ENCODE measurements around the gene ANKS6.

ANKS6 gene

DNA sequence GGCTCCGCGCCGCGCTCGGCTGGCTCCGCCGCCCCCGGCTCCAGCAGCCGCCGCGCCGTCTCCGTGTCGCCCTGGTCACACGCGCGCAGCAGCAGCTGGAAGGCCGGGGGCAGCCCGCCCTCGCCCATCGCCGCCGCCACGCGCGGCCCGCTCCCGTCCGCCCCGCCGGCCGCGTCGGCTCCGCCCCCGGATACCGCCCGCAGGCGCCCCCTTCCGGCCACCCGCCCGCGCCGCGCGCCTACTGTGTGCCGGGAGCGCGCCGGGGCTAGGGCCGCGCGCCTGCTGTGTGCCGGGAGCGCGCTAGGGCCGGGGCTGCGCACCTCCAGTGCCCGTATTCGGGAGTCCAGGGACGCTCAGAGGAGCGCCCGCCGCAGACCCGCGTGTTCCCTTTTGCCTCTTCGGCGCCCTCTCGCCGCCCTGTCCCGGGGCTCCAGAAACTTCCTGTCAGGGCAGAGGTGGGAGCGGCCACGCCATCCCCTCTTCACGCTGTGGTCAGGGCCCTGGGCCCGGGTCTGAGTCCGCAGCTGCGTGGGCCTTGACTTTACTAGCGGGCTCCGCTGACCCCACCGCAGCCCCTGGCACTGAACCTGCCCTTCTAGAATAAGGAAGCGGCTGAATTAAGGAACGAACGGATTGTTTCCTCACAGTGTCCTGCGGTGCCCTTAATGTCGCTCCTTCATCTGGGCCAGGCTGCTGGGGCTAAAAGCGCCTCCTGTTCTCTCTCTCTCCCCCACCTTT, at the start of gene ANKS6:
Gene ANKS6 (minus strand): TSS at position 192 of the 738 bp plus-strand sequence. CDS start 64 bp downstream, at position 128.
- peak; percentile 79 for DNase-seq

- no peak for DNase-seq
Observed at GRCh38 chr9:98846081-98846480, 49.7 kb upstream of the ANKS6 start.

DNA sequence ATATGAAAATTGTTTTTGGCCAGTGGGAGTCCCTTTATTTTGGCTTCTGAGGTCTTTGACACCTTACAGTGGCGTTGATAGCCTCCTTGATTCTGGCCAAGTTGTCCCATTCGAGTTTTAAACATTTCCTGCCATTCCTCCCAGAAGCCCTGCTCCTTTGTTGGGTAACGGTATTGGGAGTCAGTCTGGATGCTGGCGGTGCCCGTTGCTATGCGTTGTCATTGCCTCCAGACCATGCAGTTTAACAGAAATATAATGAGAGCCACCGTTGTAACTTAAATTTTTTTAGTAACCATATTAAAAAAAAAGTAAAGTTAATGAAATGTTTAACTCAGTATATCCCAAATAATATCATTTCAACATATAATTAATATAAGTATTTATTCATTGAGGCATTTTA, 46.2 kb upstream of the ANKS6 start:
- DNase-seq = no peak

GRCh38 chr9:98839724-98840123, 43.4 kb upstream of the ANKS6 start:
- DNase-seq = no peak

DNA sequence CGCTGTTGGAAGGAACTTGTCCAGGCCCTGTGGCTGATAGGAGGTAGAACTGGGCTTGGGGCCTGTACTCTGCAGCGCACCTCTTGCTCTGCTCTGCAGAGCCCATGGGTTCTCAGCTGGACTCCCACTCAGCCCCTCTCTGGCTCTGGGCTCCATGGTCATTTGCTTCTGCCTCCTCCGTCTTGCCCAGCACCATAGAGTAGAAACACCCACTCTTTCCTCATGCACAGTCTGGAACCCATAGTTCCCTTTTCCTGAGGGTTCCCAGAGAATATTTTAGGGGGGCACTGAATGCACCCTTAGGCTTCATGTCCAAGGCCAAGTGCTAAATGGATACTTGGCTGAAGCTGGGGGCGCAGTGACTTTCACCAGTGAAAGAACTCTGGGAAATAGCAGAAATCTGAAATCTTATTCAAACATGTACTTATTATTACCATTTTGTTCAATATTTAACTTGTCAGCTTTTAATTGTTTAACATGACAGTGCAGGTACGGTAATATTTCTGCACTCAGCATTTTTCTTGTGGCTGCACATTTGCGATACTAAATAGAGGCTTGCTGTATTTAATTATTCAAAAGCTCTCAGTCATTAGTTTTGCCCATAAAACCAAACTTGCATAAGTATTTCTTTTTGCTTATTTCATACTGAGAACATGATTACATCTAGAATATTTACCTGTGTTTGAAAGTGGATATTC, 42.7 kb upstream of the ANKS6 start:
- no peak for DNase-seq

GRCh38 chr9:98838155-98838867, 42.0 kb upstream of the ANKS6 start:
- DNase-seq = no peak

- DNase-seq = no peak
Observed at GRCh38 chr9:98837516-98837915, 41.2 kb upstream of the ANKS6 start.

- DNase-seq = no peak
Observed at GRCh38 chr9:98836206-98836605, 39.9 kb upstream of the ANKS6 start.

DNA sequence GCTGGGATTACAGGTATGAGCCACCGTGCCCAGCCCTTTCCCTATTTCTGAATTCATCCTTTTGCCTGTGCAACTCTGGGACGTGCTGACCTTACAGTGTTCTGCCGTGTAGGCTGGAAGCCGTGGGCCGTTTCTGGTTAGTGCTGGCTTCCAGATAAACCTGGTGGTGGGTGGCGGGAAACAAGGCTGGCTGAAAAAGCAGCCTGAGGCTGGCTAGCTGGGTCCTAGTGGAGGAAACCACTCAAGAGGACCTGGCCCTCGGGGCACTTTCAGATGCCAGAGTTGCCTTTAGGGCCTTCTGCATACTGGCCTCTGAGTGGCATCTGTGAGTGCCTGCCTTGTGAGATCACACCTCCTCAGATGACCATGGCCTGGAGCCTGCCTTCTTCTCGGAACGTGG, 38.0 kb upstream of the ANKS6 start:
- DNase-seq = no peak

DNA sequence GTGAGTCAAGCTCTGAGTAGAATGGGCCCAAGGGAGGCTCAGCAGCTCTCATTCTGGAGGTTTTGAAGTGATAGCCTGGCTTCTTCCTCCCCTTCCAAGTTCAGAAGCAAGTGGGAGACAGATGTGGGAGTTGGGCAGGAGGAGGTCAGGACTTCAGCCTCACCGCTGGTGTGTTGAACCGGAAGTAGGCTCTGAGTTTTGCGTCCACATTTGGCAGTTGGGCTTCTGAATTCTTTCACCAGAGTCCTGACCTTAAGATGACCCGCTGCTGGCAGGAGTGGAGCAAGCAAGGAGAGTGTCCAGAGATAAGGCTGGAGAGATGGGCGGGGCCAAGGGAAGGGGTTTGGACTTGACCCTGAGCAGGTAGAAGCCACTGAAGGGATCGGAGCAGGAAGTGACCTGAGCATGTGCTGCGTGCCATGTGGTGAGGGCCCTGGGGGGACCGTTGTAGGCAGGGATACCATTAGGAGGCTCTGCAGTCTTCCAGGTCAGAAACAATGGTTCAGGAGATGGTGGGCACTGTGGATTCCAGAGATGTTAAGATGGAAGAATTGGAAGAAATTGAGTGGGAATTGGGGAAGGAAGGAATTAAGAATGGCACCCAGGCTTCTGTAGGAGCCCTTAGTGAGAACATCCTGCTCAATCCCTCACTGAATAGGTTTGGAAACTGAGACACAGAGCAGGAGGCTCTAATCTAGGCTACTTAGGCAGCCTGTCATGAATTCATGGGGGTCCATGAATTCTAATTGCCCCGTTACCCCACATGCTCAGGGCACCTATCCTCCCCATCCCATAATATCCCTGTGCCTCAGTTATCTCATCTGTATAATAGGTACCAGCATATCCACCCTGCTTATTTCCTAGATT, 37.0 kb upstream of the ANKS6 start:
- no peak for DNase-seq

GRCh38 chr9:98832768-98833089, 36.4 kb upstream of the ANKS6 start:
- no peak for DNase-seq

- DNase-seq = no peak
Observed at GRCh38 chr9:98831696-98832095, 35.3 kb upstream of the ANKS6 start.

GRCh38 chr9:98830554-98830953, 34.2 kb upstream of the ANKS6 start:
- no peak for DNase-seq

DNA sequence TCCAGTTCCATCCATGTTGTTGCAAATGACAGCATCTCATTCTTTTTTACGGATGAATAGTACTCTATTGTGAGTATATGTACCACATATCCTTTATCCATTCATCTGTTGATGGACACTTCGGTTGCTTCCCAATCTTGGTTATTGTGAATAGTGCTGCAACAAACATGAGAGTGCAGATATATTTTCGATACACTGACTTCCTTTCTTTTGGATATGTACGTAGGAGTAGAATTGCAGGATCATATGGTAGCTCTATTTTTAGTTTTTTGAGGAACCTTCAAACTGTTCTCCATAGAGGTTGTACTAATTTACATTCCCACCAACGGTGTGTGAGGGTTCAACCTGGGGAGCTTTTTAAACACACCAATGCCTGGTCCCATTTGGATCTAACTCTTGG, 33.4 kb upstream of the ANKS6 start:
- DNase-seq = no peak

- no peak for DNase-seq
Observed at GRCh38 chr9:98826716-98827115, 30.4 kb upstream of the ANKS6 start.

- no peak for DNase-seq
Observed at GRCh38 chr9:98825414-98825813, 29.1 kb upstream of the ANKS6 start.

DNA sequence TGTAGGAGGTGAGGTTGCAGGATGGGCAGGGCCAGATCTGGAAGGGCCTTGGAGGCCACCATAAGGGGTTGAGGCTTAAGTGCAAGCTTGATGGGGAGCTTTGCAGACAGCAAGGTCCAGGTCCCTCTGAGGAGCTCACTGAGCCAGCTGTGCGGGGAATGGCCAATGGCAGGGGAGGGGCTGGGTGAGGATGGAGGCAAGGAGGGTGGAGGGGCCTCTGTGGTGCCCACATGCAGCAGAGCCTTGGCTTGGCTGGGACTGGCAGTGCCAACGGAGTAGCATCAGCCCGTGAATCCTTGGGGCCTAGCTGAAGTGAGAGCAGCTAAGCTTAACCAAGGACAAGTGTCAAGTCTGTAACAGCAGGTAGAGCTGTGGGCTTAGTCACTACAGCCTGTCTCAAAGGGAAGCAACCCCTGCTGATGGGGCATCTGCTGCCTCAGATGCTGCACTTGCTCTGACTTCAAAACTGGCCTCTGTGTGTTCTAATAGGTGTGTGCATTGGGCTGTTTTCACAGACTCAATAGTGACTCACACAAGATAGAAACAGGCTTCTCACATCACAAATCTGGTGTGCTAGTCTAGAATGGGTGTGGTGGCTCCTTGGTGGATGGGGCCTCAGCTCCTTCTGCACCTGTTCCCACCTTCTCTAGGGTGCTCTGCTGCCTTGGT, 27.4 kb upstream of the ANKS6 start:
- no peak for DNase-seq

GRCh38 chr9:98822661-98823060, 26.3 kb upstream of the ANKS6 start:
- no peak for DNase-seq

DNA sequence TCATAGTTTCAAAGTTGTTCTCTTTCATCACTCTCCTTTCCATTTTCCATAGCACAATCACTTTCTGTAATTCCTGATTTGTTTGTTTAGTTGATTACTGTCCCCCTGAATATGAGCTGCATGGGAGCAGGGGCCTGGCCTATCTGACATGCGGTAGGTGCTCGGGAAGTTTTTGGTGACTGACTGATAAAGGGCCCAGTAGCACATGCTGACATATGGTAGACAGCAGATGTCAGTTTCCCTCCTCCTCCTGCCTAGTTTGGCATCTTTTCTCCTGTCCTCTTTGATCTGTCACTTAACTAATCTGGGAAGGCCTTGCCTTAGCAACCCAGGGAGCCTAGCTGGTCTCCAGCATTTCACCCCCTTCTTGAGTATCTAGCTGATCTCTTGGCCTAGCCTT, 25.5 kb upstream of the ANKS6 start:
- DNase-seq = no peak

DNA sequence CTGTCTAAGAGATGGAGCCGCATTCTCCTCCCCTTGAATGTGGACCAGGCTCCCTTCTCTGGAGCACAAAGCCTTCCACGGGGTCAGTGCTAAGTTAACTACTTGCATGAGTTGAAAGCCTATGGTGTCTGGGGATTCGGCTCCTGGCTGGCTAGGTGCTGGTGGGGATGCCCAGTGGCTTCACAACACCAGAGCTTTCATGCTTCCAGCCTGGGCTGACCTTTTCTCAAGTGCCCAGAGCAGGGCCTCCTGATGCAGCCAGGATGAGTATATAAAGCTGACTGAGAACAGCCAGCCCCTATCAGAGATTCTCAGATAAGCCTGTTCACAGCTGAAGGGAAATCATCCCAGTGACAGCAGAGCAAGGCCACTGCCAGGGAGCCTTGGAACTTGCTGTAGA, 22.9 kb upstream of the ANKS6 start:
- no peak for DNase-seq

DNA sequence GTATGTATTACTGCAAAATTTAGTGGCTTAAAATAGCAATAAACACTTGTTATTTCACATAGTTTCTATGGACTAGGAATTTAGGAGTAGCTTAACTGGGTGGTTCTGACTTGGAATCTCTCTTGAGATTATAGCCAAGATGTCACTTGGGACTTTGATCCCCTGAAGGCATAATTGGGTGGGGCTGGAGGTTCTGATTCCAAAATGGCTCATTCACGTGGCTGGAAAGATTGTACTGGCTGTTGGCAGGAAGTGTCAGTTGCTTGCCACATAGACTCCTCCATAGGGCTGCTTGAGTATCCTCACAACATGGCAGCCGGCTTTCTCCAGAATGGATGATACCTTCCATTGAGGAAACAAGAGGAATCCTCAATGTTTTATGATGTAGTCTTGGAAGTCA, 22.4 kb upstream of the ANKS6 start:
- DNase-seq = no peak

GRCh38 chr9:98815391-98815951, 19.1 kb upstream of the ANKS6 start:
- DNase-seq = no peak
